Measurements from ENCODE around the gene BLOC1S4.

DNA sequence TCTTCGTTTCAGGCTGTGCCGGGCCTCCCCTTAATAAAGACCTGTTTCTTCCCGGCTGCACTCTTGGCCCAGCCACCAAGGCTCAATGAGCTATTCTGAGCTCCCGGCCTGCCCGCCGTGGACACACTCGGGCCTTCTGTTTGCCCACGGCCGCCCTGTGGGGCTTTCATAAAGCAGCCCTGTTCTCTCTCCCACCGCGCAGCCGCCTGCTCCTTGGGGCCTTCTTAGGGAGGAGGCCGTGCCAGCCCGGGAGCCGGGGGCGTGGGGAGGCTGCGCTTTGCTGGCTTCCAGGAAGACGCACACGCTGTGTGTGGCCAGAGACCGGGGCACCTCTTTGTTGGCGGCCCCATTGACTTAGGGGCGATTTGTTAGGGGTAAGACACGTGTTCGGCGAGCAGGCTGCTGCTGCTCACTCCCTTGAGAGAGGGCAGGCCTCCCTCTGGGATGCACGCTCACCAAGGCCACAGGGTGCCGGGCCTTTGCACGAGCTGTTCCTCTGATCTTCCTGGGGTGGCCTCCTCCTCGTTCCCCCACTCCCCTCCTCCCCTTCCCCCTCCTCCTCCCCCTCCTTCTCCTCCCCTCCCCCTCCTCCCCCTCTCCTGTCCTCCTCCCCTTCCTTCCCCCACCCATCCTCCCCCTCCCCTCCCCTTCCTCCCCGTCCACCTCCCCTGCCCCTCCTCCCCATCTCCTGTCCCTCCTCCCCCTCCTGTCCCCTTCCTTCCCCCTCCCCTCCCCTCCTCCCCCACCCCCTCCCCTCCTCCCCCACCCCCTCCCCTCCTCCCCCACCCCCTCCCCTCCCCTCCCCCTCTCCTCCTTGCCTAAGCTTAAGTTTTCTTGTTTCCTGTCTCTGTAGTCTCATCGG is 11.3 kb downstream of the BLOC1S4 start:
- TF ChIP-seq, protein P1, sequence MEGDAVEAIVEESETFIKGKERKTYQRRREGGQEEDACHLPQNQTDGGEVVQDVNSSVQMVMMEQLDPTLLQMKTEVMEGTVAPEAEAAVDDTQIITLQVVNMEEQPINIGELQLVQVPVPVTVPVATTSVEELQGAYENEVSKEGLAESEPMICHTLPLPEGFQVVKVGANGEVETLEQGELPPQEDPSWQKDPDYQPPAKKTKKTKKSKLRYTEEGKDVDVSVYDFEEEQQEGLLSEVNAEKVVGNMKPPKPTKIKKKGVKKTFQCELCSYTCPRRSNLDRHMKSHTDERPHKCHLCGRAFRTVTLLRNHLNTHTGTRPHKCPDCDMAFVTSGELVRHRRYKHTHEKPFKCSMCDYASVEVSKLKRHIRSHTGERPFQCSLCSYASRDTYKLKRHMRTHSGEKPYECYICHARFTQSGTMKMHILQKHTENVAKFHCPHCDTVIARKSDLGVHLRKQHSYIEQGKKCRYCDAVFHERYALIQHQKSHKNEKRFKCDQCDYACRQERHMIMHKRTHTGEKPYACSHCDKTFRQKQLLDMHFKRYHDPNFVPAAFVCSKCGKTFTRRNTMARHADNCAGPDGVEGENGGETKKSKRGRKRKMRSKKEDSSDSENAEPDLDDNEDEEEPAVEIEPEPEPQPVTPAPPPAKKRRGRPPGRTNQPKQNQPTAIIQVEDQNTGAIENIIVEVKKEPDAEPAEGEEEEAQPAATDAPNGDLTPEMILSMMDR (IDR thresholded peaks at IDR 0.05), result no peak
- TF ChIP-seq POLR2A (IDR thresholded peaks at IDR 0.05), result no peak
